SK-N-SH (cell line): ENCODE results near the gene SPTBN1. TPM values are rescaled to one million over a fixed set of nuclear protein-coding genes. Genes with fewer than 3 reads are reported as not detected.
A peak's percentile ranks its signal among the peaks of the same experiment; 100 is the strongest.
"Not testable (repeated sequence)": the region's sequence is repeated elsewhere in the genome, so short reads cannot be mapped to it uniquely, and the experiment has no call there.

Experiments
- CTCF ChIA-PET: fragments of 300-600, 350-600 bp; formaldehyde crosslinking; extraction: SDS; loops from one replicate; lab custom pipeline; 2021; lab: Yijun Ruan, JAX
- POLR2A ChIA-PET: fragments of 350-600 bp; sonication (Branson Sonifier 250); formaldehyde crosslinking; extraction: SDS; loops from one replicate; lab custom pipeline; 2020; ENCODE audit warnings: antibody characterized with exemption, inconsistent platforms; lab: Yijun Ruan, JAX
- DNase-seq: peaks from one replicate; pipeline ENCODE4 v3.0.0; 2012
- H2AFZ ChIP-seq: fragments of 200-600 bp; sonication (generic); 2 replicates; pipeline ENCODE4 v1.8.1; 2016; ENCODE audit warnings: antibody characterized with exemption, mild to moderate bottlenecking, low read depth
- H3F3A ChIP-seq: fragments of 200-600 bp; sonication (generic); replicated peaks from 2 replicates; pipeline ENCODE3; 2016; ENCODE audit warnings: antibody characterized with exemption, mild to moderate bottlenecking; ENCODE audit not compliant: insufficient read depth
- H3K27ac ChIP-seq, 2 experiments: fragments of 200-500 bp in 1 of 2; fragments of 200-600 bp in 1 of 2; sonication (Bioruptor generic) in 1 of 2; sonication (generic), shearing (Covaris generic) in 1 of 2; 2 replicates each; pipeline versions ENCODE4 v1.5.1 to v1.6.1; 2014 to 2016; ENCODE audit warnings: low read depth in 2 of 2, inconsistent platforms in 1 of 2, low read length in 1 of 2, mild to moderate bottlenecking in 1 of 2, mixed read lengths in 1 of 2
- H3K27me3 ChIP-seq: fragments of 200-600 bp; sonication (generic), shearing (Covaris generic); 2 replicates; pipeline ENCODE4 v1.6.1; 2016; ENCODE audit warnings: mixed run types; ENCODE audit not compliant: insufficient read depth
- H3K36me3 ChIP-seq, 2 experiments: fragments of 200-500 bp in 1 of 2; fragments of 200-600 bp in 1 of 2; sonication (Bioruptor generic) in 1 of 2; sonication (generic) in 1 of 2; replicated peaks in 1 of 2; 2 replicates each; pipeline versions ENCODE3 to v1.5.1; 2014 to 2016; ENCODE audit warnings: low read length in 1 of 2, mild to moderate bottlenecking in 1 of 2; ENCODE audit not compliant: insufficient read depth in 2 of 2, control insufficient read depth in 1 of 2
- H3K4me1 ChIP-seq, 2 experiments: fragments of 200-500 bp in 1 of 2; fragments of 200-600 bp in 1 of 2; sonication (Bioruptor generic) in 1 of 2; sonication (generic), shearing (Covaris generic) in 1 of 2; 2 replicates each; pipeline versions ENCODE4 v1.5.1 to v1.6.1; 2014 to 2016; ENCODE audit warnings: low read depth in 1 of 2, low read length in 1 of 2, mixed run types in 1 of 2; ENCODE audit not compliant: insufficient read depth in 2 of 2, control insufficient read depth in 1 of 2
- H3K4me2 ChIP-seq: fragments of 200-600 bp; sonication (generic), shearing (Covaris generic); 2 replicates; pipeline ENCODE4 v1.6.1; 2017; ENCODE audit warnings: mixed run types
- H3K4me3 ChIP-seq, 2 experiments: fragments of 200-500 bp in 1 of 2; fragments of 200-600 bp in 1 of 2; sonication (Bioruptor generic) in 1 of 2; sonication (generic), shearing (Covaris generic) in 1 of 2; 2 replicates each; pipeline versions ENCODE4 v1.5.1 to v1.8.1; 2014 to 2016; ENCODE audit warnings: low read depth in 2 of 2, inconsistent platforms in 1 of 2, low read length in 1 of 2, mild to moderate bottlenecking in 1 of 2, mixed read lengths in 1 of 2, moderate library complexity in 1 of 2
- H3K79me2 ChIP-seq: fragments of 200-600 bp; sonication (generic); 2 replicates; pipeline ENCODE4 v1.8.1; 2017; ENCODE audit warnings: mild to moderate bottlenecking; ENCODE audit not compliant: insufficient read depth
- H3K9ac ChIP-seq: fragments of 200-600 bp; sonication (generic); 2 replicates; pipeline ENCODE4 v1.6.1; 2017; ENCODE audit warnings: mixed run types
- H3K9me2 ChIP-seq: fragments of 200-600 bp; sonication (generic); 2 replicates; pipeline ENCODE4 v1.6.1; 2017; ENCODE audit warnings: mixed run types
- H3K9me3 ChIP-seq: fragments of 200-600 bp; sonication (generic); 2 replicates; pipeline ENCODE4 v1.6.1; 2017; ENCODE audit warnings: mixed run types, mild to moderate bottlenecking, moderate library complexity
- H4K20me1 ChIP-seq: fragments of 200-600 bp; sonication (generic); 2 replicates; pipeline ENCODE4 v1.6.1; 2017; ENCODE audit warnings: mild to moderate bottlenecking, mixed run types; ENCODE audit not compliant: insufficient read depth
- ELF1 ChIP-seq: IDR thresholded peaks from 2 replicates; pipeline ENCODE4 v1.4.0; 2012
- EP300 ChIP-seq, 2 experiments: IDR thresholded peaks; 2 replicates each; pipeline versions ENCODE4 v1.4.0 to v1.6.1; 2012; ENCODE audit warnings: borderline replicate concordance in 1 of 2, low read depth in 1 of 2, low read length in 1 of 2
- FOXJ3 ChIP-seq: sonication (generic); formaldehyde crosslinking; IDR thresholded peaks from 2 replicates; pipeline ENCODE4 v1.5.1; 2020; ENCODE audit warnings: mild to moderate bottlenecking, missing genetic modification reagents
- GATA2 ChIP-seq: sonication (generic); formaldehyde crosslinking; IDR thresholded peaks from 2 replicates; pipeline ENCODE4 v1.5.0; 2020; ENCODE audit warnings: mild to moderate bottlenecking, missing genetic modification reagents
- MEF2A ChIP-seq: IDR thresholded peaks from 2 replicates; pipeline ENCODE4 v1.4.0; 2012; ENCODE audit warnings: low read depth, borderline replicate concordance
- MXI1 ChIP-seq: IDR thresholded peaks from 2 replicates; pipeline ENCODE4 v1.6.1; 2012; ENCODE audit warnings: mild to moderate bottlenecking, low read depth, low read length, improper control_type of control experiment
- PBX3 ChIP-seq: IDR thresholded peaks from 2 replicates; pipeline ENCODE4; 2012
- RAD21 ChIP-seq: IDR thresholded peaks from 2 replicates; pipeline ENCODE4 v1.6.1; 2012; ENCODE audit warnings: mild to moderate bottlenecking, low read length
- RXRA ChIP-seq: IDR thresholded peaks from 2 replicates; pipeline ENCODE4 v1.4.0; 2012; ENCODE audit warnings: low read depth, mild to moderate bottlenecking, borderline replicate concordance
- SIN3A ChIP-seq: IDR thresholded peaks from 2 replicates; pipeline ENCODE4 v1.6.1; 2012; ENCODE audit warnings: low read depth, mild to moderate bottlenecking, low read length, moderate library complexity, borderline replicate concordance
- SMC3 ChIP-seq: IDR thresholded peaks from 2 replicates; pipeline ENCODE4 v1.6.1; 2012; ENCODE audit warnings: low read depth, low read length, improper control_type of control experiment
- TAF1 ChIP-seq: IDR thresholded peaks from 2 replicates; pipeline ENCODE4 v1.6.1; 2012; ENCODE audit warnings: low read depth, mild to moderate bottlenecking, low read length, moderate library complexity, borderline replicate concordance
- WGBS: methylation state at CpG from one replicate; pipeline ENCODE4 v1.1.6; 2017; ENCODE audit warnings: low lambda C conversion rate; 5-methylcytosine and 5-hydroxymethylcytosine counted together
- polyA plus RNA-seq, 3 experiments: library from polyadenylated mRNA; depleted of rRNA; stranded (reverse); fragments of >200 nt; gene quantifications; 2 replicates each; pipeline ENCODE4 v1.2.3, GENCODE V29; 2012
- TF ChIP-seq, protein P1 (sequence below): IDR thresholded peaks from 2 replicates; pipeline ENCODE4 v1.4.0; 2012; ENCODE audit warnings: low read depth, borderline replicate concordance
- TF ChIP-seq, protein P2 (sequence below): fragments of 150-350 bp; IDR thresholded peaks from 2 replicates; pipeline ENCODE4 v1.6.1; 2016; ENCODE audit warnings: mild to moderate bottlenecking, low read depth, low read length

The SPTBN1 gene
- polyA plus RNA-seq, 1 of the 3 experiments (the other 2 are of a cell fraction) = 29.1 TPM

GRCh38 chr2:54528311-54528955 is 72.3 kb downstream of the SPTBN1 start:
- H3K9ac ChIP-seq = no peak overlapping the region
- peak overlapping the region in 1 of 2 experiments; percentile 12; a peak in 1 of 4 replicates for H3K27ac ChIP-seq
- ChIA-PET CTCF (no interaction called here), POLR2A (no interaction called here)
- no peak for DNase-seq
- H4K20me1 ChIP-seq = peaks cover 4% of the 10 kb centered on the region; the same call in 1 of the 2 replicates
- peaks cover 20 to 39% of the 10 kb centered on the region in 2 experiments for H3K36me3 ChIP-seq
- H2AFZ ChIP-seq = no peak overlapping the region
- H3K79me2 ChIP-seq = peaks cover 45% of the 10 kb centered on the region
- peaks cover 30% of the 10 kb centered on the region for H3F3A ChIP-seq
- no peaks in the 10 kb centered on the region for H3K9me2 ChIP-seq
- no peak for TF ChIP-seq GATA2
- TF ChIP-seq FOXJ3 (CRISPR knock-in tag) = no peak
- TF ChIP-seq, protein P1, sequence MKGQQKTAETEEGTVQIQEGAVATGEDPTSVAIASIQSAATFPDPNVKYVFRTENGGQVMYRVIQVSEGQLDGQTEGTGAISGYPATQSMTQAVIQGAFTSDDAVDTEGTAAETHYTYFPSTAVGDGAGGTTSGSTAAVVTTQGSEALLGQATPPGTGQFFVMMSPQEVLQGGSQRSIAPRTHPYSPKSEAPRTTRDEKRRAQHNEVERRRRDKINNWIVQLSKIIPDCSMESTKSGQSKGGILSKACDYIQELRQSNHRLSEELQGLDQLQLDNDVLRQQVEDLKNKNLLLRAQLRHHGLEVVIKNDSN = no peak
- TF ChIP-seq RXRA = no peak
- TF ChIP-seq ELF1 = no peak
- TF ChIP-seq, protein P2, sequence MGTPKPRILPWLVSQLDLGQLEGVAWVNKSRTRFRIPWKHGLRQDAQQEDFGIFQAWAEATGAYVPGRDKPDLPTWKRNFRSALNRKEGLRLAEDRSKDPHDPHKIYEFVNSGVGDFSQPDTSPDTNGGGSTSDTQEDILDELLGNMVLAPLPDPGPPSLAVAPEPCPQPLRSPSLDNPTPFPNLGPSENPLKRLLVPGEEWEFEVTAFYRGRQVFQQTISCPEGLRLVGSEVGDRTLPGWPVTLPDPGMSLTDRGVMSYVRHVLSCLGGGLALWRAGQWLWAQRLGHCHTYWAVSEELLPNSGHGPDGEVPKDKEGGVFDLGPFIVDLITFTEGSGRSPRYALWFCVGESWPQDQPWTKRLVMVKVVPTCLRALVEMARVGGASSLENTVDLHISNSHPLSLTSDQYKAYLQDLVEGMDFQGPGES = no peak
- no peak for TF ChIP-seq SMC3
- no peak for TF ChIP-seq MXI1
- no peak for TF ChIP-seq MEF2A
- no peak for TF ChIP-seq SIN3A
- TF ChIP-seq RAD21 = no peak
- TF ChIP-seq PBX3 = no peak
- no peak for TF ChIP-seq EP300 (IDR thresholded peaks at IDR 0.05; ENCODE audit: borderline replicate concordance in 1 of 2, low read depth in 1 of 2, low read length in 1 of 2)
- TF ChIP-seq TAF1 = no peak
- H3K9me3 ChIP-seq = no peaks in the 10 kb centered on the region
- WGBS = 100% methylated on average over 1 of the region's 1 CpG
- no peak overlapping the region for H3K4me3 ChIP-seq
- peaks cover 14 to 34% of the 10 kb centered on the region in 2 experiments for H3K4me1 ChIP-seq
- no peak overlapping the region for H3K4me2 ChIP-seq
- no peaks in the 10 kb centered on the region for H3K27me3 ChIP-seq

DNA sequence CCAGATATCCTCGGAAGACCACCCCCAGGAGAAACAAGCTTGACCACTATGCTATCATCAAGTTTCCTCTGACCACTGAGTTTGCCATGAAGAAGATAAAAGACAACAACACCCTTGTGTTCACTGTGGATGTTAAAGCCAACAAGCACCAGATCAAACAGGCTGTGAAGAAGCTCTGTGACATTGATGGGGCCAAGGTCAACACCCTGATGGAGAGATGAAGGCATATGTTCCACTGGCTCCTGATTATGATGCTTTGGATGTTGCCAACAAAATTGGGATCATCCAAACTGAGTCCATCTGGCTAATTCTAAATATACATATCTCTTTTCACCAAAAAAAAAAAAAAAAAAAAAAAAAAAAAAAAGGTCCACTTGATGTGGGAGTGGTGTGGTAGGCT is 73.4 kb downstream of the SPTBN1 start:
- DNase-seq, POLR2A ChIA-PET, H3K4me2 ChIP-seq, H3K27ac ChIP-seq, H2AFZ ChIP-seq, H3K9me2 ChIP-seq, H3K9ac ChIP-seq, H3K27me3 ChIP-seq, CTCF ChIA-PET, H4K20me1 ChIP-seq, H3K4me3 ChIP-seq, H3K9me3 ChIP-seq: not testable (repeated sequence)
- no CpG with 5 or more reads among the region's 1 CpG for WGBS
- Histone ChIP-seq H3K4me1 (peaks cover 13 to 29% of the 10 kb centered on the region in 2 experiments), H3K36me3 (peaks cover 20 to 39% of the 10 kb centered on the region in 2 experiments), H3F3A (peaks cover 29% of the 10 kb centered on the region), H3K79me2 (peaks cover 42% of the 10 kb centered on the region)
